ENCODE data around the gene SPIN1.

GRCh38 chr9:88441301-88442007 is 53.2 kb downstream of the SPIN1 start:
- TF ChIP-seq CTCF (IDR thresholded peaks at IDR 0.05; ENCODE audit: borderline replicate concordance, extremely low read depth, low read length, poor library complexity, severe bottlenecking) (no peak), EZH2 (IDR thresholded peaks at IDR 0.05; ENCODE audit: borderline replicate concordance, low read depth, low read length, severe bottlenecking) (no peak)
